WTC11 (cell line): ENCODE measurements around the gene COPS4. TPM values are rescaled to one million over a fixed set of nuclear protein-coding genes. Genes with fewer than 3 reads are reported as not detected.
A peak's percentile ranks its signal among the peaks of the same experiment; 100 is the strongest.
"Not testable (repeated sequence)": the region's sequence is repeated elsewhere in the genome, so short reads cannot be mapped to it uniquely, and the experiment has no call there.

ENCODE experiments used
- ATAC-seq: fragments of 200-7000 bp; cut with Tn5 transposase; 2 replicates; pipeline ENCODE4 v1.10.0; 2021; ENCODE audit warnings: mild to moderate bottlenecking, moderate library complexity
- CTCF ChIA-PET: fragments of 300-600 bp; sonication (Branson Sonifier 250); formaldehyde crosslinking; loops from one replicate; lab custom pipeline; 2021; ENCODE audit warnings: antibody characterized with exemption; lab: Charles Lee
- POLR2A ChIA-PET: fragments of 350-600 bp; sonication (Branson Sonifier 250); formaldehyde crosslinking; loops from one replicate; lab custom pipeline; 2021; ENCODE audit warnings: antibody characterized with exemption; lab: Charles Lee
- DNase-seq: peaks from one replicate; pipeline ENCODE4 v3.0.0; 2021; ENCODE audit warnings: low spot score
- H3K27ac Mint-ChIP-seq: 2 replicates; pipeline ENCODE4 v1.8.0; 2021; ENCODE audit warnings: mixed read lengths
- H3K27me3 Mint-ChIP-seq: 2 replicates; pipeline ENCODE4 v1.8.0; 2021; ENCODE audit warnings: low read depth, mild to moderate bottlenecking, moderate library complexity, mixed read lengths
- H3K36me3 Mint-ChIP-seq: 2 replicates; pipeline ENCODE4 v1.8.0; 2021; ENCODE audit warnings: mixed read lengths
- H3K4me1 Mint-ChIP-seq: 2 replicates; pipeline ENCODE4 v1.8.0; 2022; ENCODE audit warnings: mixed read lengths
- H3K4me3 Mint-ChIP-seq: 2 replicates; pipeline ENCODE4 v1.8.0; 2021; ENCODE audit warnings: mild to moderate bottlenecking, moderate library complexity, mixed read lengths
- H3K9me3 Mint-ChIP-seq: 2 replicates; pipeline ENCODE4 v1.8.0; 2021; ENCODE audit warnings: mixed read lengths
- CREB1 ChIP-seq: sonication (generic); formaldehyde crosslinking; IDR thresholded peaks from 2 replicates; pipeline ENCODE4 v1.8.0; 2023; ENCODE audit warnings: mild to moderate bottlenecking, missing genetic modification reagents
- EMX1 ChIP-seq: fragments of 250-450 bp; sonication (Bioruptor Pico); IDR thresholded peaks from 2 replicates; pipeline ENCODE4 v1.8.0; 2021; ENCODE audit warnings: mild to moderate bottlenecking
- GRHL2 ChIP-seq: fragments of 250-450 bp; sonication (Bioruptor Pico); IDR thresholded peaks from 2 replicates; pipeline ENCODE4 v1.8.0; 2022; ENCODE audit warnings: mild to moderate bottlenecking, moderate library complexity; ENCODE audit not compliant: insufficient replicate concordance, severe bottlenecking
- NR2C2 ChIP-seq: sonication (generic); formaldehyde crosslinking; IDR thresholded peaks from 2 replicates; pipeline ENCODE4 v1.8.0; 2022; ENCODE audit warnings: mild to moderate bottlenecking, missing genetic modification reagents
- OVOL2 ChIP-seq: fragments of 250-450 bp; sonication (Bioruptor Pico); IDR thresholded peaks from 2 replicates; pipeline ENCODE4 v1.9.0; 2021; ENCODE audit warnings: mild to moderate bottlenecking, borderline replicate concordance
- PRRX2 ChIP-seq: fragments of 250-450 bp; sonication (Bioruptor Pico); IDR thresholded peaks from 2 replicates; pipeline ENCODE4 v1.8.0; 2021; ENCODE audit warnings: mild to moderate bottlenecking
- RELA ChIP-seq: sonication (generic); formaldehyde crosslinking; IDR thresholded peaks from 2 replicates; pipeline ENCODE4 v1.8.1; 2022; ENCODE audit warnings: missing genetic modification reagents, mild to moderate bottlenecking, borderline replicate concordance
- SMAD3 ChIP-seq: sonication (generic); formaldehyde crosslinking; IDR thresholded peaks from 2 replicates; pipeline ENCODE4 v1.8.0; 2022; ENCODE audit warnings: missing genetic modification reagents, mild to moderate bottlenecking, borderline replicate concordance
- TEAD1 ChIP-seq: sonication (generic); formaldehyde crosslinking; IDR thresholded peaks from 2 replicates; pipeline ENCODE4 v1.8.0; 2022; ENCODE audit warnings: mild to moderate bottlenecking, missing genetic modification reagents
- TP53 ChIP-seq: sonication (generic); formaldehyde crosslinking; IDR thresholded peaks from 2 replicates; pipeline ENCODE4 v1.8.1; 2023; ENCODE audit warnings: mild to moderate bottlenecking, missing genetic modification reagents
- total RNA-seq: library from RNA; stranded (reverse); gene quantifications from 3 replicates; pipeline ENCODE4 v1.2.3, GENCODE V29; 2021
- TF ChIP-seq, protein P1 (sequence below): fragments of 200-600 bp; IDR thresholded peaks from 2 replicates; pipeline ENCODE4 v1.8.0; 2022; ENCODE audit warnings: antibody characterized with exemption
- TF ChIP-seq, protein P2 (sequence below): sonication (generic); formaldehyde crosslinking; IDR thresholded peaks from 2 replicates; pipeline ENCODE4 v1.8.1; 2023; ENCODE audit warnings: mild to moderate bottlenecking, missing genetic modification reagents
- TF ChIP-seq, protein P3 (sequence below): sonication (generic); formaldehyde crosslinking; IDR thresholded peaks from 2 replicates; pipeline ENCODE4 v1.8.0; 2023; ENCODE audit warnings: missing genetic modification reagents, mild to moderate bottlenecking, borderline replicate concordance
- TF ChIP-seq, protein P4 (sequence below): sonication (generic); formaldehyde crosslinking; IDR thresholded peaks from 2 replicates; pipeline ENCODE4 v1.8.1; 2022; ENCODE audit warnings: missing genetic modification reagents, borderline replicate concordance

COPS4 gene
- total RNA-seq, 1 experiment from 2014 or later, result 30.9 TPM

DNA sequence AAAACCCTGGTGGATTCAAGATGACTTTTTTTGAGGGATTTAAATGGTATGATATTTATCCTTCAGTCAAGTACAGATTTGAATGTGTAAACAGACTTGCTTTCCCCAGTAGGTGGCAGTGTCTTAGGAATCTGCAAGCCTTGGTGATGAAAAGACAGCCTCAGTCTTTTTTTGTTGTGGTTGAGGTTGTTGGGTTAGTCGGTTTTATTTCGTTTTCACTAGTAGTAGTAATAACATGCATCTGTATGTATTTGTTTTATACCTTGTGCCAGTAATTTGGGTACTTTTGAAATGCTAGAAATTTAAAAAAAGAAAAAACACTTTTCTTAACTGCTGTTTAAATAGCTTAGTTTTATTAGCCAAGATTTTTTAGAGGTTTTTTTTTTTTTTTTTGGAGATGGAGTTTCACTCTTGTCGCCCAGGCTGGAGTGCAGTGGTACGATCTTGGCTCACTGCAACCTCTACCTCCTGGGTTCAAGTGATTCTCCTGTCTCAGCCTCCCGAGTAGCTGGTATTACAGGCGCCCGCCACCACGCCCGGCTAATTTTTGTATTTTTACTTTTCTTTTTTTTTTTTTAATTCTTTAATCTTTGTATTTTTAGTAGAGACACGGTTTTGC is 39.2 kb downstream of the COPS4 start:
- POLR2A ChIA-PET, result interaction anchor here (0.6 to 0.7 kb wide), 3 partner anchors 211 to 1053 kb away, joined by 3 to 4 read pairs (median 3); partner anchors contain the start of gene COQ2
- Mint-ChIP-seq H3K36me3 (peaks cover 14% of the 10 kb centered on the region), H3K4me1 (no peaks in the 10 kb centered on the region), H3K27me3 (no peaks in the 10 kb centered on the region), H3K9me3 (no peaks in the 10 kb centered on the region), H3K4me3 (no peak overlapping the region), H3K27ac (no peak overlapping the region)
- CTCF ChIA-PET, result interaction anchor here (0.6 to 2.8 kb wide), 18 partner anchors 15 to 1312 kb away, joined by 3 to 12 read pairs (median 4); partner anchors contain the start of genes COQ2 and PLAC8
- TF ChIP-seq TP53 (CRISPR knock-in tag), result no peak
- TF ChIP-seq, protein P1, sequence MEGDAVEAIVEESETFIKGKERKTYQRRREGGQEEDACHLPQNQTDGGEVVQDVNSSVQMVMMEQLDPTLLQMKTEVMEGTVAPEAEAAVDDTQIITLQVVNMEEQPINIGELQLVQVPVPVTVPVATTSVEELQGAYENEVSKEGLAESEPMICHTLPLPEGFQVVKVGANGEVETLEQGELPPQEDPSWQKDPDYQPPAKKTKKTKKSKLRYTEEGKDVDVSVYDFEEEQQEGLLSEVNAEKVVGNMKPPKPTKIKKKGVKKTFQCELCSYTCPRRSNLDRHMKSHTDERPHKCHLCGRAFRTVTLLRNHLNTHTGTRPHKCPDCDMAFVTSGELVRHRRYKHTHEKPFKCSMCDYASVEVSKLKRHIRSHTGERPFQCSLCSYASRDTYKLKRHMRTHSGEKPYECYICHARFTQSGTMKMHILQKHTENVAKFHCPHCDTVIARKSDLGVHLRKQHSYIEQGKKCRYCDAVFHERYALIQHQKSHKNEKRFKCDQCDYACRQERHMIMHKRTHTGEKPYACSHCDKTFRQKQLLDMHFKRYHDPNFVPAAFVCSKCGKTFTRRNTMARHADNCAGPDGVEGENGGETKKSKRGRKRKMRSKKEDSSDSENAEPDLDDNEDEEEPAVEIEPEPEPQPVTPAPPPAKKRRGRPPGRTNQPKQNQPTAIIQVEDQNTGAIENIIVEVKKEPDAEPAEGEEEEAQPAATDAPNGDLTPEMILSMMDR, result peak; percentile 64
- ATAC-seq, result peak; percentile 87
- no peak for DNase-seq

DNA sequence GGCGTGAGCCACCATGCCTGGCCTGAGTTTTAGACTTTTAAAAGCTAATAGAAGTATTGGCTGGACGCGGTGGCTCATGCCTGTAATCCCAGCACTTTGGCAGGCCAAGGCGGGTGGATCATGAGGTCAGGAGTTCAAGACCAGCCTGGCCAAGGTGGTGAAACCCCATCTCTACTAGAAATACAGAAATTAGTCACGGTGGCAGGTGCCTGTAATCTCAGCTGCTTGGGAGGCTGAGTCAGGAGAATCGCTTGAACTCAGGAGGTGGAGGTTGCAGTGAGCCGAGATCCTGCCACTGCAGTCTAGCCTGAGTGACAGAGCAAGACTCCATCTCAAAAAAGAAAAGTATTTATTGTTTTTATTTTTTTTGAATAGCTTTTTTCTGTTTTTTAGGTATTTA is 39.8 kb downstream of the COPS4 start:
- peaks cover 12% of the 10 kb centered on the region for H3K36me3 Mint-ChIP-seq
- H3K4me1 Mint-ChIP-seq, H3K4me3 Mint-ChIP-seq, H3K27ac Mint-ChIP-seq, POLR2A ChIA-PET, H3K9me3 Mint-ChIP-seq, H3K27me3 Mint-ChIP-seq, ATAC-seq, DNase-seq: not testable (repeated sequence)
- CTCF ChIA-PET, result interaction anchor here (0.6 to 2.8 kb wide), 14 partner anchors 15 to 316 kb away, joined by 3 to 12 read pairs (median 4); partner anchors contain the start of genes COQ2 and PLAC8

DNA sequence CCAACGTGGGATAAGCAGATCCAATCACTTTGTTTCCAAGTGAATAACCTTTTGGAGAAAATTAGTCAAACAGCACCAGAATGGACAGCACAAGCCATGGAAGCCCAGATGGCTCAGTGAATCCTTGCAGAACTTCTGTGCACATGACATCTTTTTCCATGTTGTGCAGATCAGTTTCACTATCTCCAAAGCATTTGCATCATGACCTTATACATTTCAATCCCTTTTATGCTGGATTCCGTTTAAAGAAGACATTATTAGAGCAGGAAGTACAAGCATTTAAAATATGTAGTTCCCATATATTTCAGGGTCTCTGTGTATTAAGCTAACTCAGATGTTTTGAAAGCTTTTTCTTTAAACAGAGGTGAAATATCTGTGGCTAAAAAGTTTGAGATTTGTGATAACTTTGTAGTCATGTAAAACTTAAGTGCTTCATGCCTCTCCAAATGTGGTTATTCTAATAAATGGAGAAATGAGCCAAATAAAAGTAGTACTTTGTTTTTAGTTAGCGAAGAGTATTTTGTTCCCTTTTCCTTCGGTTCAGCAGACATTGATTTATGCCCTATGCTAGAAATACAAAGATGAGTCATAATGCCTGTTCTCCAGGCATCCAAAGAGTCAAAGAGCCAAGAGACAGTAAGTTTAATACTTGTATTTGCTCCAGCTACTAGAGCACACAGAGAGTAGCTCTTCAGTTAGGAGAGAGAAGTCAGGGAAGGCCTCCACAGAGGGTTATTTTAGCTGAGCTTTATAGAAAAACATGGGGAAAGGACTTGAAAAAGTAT is 40.5 kb downstream of the COPS4 start:
- no peak overlapping the region for H3K27ac Mint-ChIP-seq
- TF ChIP-seq TEAD1, result no peak
- no peak overlapping the region for H3K4me3 Mint-ChIP-seq
- H3K9me3 Mint-ChIP-seq, result no peaks in the 10 kb centered on the region
- POLR2A ChIA-PET, result no interaction called here
- no peaks in the 10 kb centered on the region for H3K4me1 Mint-ChIP-seq
- ATAC-seq, result no peak
- CTCF ChIA-PET, result interaction anchor here (0.6 to 2.8 kb wide), 9 partner anchors 17 to 316 kb away, joined by 3 to 12 read pairs (median 5); no protein-coding TSS in a partner anchor
- H3K27me3 Mint-ChIP-seq, result no peaks in the 10 kb centered on the region
- no peak for DNase-seq
- peaks cover 9% of the 10 kb centered on the region for H3K36me3 Mint-ChIP-seq

DNA sequence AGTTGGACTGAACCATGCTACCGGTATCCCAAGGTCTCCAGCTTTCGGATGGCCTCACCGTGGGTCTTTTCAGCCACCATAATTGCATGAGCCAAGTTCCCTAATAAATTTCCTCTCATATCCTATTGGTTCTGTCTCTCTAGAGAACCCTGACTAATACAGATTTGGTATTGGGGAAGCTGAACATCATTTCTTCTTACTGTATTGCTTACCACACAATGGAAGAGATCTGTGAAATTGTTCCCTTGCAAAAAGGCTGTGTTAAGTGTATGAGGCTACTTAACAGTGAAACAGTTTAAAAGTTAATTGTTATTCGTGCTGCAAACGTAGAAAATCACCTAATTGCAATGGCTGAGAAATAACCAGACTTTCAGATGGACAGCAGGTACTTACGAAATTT is 45.6 kb downstream of the COPS4 start:
- no peak overlapping the region for H3K27ac Mint-ChIP-seq
- TF ChIP-seq, protein P2, sequence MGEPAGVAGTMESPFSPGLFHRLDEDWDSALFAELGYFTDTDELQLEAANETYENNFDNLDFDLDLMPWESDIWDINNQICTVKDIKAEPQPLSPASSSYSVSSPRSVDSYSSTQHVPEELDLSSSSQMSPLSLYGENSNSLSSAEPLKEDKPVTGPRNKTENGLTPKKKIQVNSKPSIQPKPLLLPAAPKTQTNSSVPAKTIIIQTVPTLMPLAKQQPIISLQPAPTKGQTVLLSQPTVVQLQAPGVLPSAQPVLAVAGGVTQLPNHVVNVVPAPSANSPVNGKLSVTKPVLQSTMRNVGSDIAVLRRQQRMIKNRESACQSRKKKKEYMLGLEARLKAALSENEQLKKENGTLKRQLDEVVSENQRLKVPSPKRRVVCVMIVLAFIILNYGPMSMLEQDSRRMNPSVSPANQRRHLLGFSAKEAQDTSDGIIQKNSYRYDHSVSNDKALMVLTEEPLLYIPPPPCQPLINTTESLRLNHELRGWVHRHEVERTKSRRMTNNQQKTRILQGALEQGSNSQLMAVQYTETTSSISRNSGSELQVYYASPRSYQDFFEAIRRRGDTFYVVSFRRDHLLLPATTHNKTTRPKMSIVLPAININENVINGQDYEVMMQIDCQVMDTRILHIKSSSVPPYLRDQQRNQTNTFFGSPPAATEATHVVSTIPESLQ (CRISPR knock-in tag), result no peak
- TF ChIP-seq GRHL2 (CRISPR knock-in tag) (no peak), NR2C2 (CRISPR knock-in tag) (no peak), RELA (CRISPR knock-in tag) (no peak), PRRX2 (no peak), EMX1 (CRISPR knock-in tag) (no peak), OVOL2 (no peak), TEAD1 (no peak), SMAD3 (no peak), CREB1 (CRISPR knock-in tag) (no peak)
- TF ChIP-seq, protein P3, sequence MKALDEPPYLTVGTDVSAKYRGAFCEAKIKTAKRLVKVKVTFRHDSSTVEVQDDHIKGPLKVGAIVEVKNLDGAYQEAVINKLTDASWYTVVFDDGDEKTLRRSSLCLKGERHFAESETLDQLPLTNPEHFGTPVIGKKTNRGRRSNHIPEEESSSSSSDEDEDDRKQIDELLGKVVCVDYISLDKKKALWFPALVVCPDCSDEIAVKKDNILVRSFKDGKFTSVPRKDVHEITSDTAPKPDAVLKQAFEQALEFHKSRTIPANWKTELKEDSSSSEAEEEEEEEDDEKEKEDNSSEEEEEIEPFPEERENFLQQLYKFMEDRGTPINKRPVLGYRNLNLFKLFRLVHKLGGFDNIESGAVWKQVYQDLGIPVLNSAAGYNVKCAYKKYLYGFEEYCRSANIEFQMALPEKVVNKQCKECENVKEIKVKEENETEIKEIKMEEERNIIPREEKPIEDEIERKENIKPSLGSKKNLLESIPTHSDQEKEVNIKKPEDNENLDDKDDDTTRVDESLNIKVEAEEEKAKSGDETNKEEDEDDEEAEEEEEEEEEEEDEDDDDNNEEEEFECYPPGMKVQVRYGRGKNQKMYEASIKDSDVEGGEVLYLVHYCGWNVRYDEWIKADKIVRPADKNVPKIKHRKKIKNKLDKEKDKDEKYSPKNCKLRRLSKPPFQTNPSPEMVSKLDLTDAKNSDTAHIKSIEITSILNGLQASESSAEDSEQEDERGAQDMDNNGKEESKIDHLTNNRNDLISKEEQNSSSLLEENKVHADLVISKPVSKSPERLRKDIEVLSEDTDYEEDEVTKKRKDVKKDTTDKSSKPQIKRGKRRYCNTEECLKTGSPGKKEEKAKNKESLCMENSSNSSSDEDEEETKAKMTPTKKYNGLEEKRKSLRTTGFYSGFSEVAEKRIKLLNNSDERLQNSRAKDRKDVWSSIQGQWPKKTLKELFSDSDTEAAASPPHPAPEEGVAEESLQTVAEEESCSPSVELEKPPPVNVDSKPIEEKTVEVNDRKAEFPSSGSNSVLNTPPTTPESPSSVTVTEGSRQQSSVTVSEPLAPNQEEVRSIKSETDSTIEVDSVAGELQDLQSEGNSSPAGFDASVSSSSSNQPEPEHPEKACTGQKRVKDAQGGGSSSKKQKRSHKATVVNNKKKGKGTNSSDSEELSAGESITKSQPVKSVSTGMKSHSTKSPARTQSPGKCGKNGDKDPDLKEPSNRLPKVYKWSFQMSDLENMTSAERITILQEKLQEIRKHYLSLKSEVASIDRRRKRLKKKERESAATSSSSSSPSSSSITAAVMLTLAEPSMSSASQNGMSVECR (CRISPR knock-in tag), result no peak
- TF ChIP-seq, protein P4, sequence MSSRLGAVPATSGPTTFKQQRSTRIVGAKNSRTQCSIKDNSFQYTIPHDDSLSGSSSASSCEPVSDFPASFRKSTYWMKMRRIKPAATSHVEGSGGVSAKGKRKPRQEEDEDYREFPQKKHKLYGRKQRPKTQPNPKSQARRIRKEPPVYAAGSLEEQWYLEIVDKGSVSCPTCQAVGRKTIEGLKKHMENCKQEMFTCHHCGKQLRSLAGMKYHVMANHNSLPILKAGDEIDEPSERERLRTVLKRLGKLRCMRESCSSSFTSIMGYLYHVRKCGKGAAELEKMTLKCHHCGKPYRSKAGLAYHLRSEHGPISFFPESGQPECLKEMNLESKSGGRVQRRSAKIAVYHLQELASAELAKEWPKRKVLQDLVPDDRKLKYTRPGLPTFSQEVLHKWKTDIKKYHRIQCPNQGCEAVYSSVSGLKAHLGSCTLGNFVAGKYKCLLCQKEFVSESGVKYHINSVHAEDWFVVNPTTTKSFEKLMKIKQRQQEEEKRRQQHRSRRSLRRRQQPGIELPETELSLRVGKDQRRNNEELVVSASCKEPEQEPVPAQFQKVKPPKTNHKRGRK (CRISPR knock-in tag), result no peak
- H3K36me3 Mint-ChIP-seq, result peaks cover 6% of the 10 kb centered on the region
- no peaks in the 10 kb centered on the region for H3K4me1 Mint-ChIP-seq
- no peaks in the 10 kb centered on the region for H3K9me3 Mint-ChIP-seq
- POLR2A ChIA-PET, result no interaction called here
- H3K4me3 Mint-ChIP-seq, result no peak overlapping the region
- DNase-seq (no peak), ATAC-seq (no peak)
- no peaks in the 10 kb centered on the region for H3K27me3 Mint-ChIP-seq
- CTCF ChIA-PET, result no interaction called here
